H9 (cell line): ENCODE results near the gene PTGFR. TPM values are rescaled to one million over a fixed set of nuclear protein-coding genes. Genes with fewer than 3 reads are reported as not detected.
A peak's percentile ranks its signal among the peaks of the same experiment; 100 is the strongest.

ENCODE experiments used
- DNase-seq: peaks from one replicate; pipeline ENCODE4 v3.0.0-alpha.2; 2017
- H2AFZ ChIP-seq: one replicate; pipeline ENCODE4 v1.6.1; 2013; ENCODE audit warnings: mild to moderate bottlenecking, low read length, control low read depth, moderate library complexity
- H2AK5ac ChIP-seq: 2 replicates; pipeline ENCODE4 v1.6.1; 2013; ENCODE audit warnings: low read length, control low read depth, mixed read lengths; ENCODE audit not compliant: insufficient read length
- H2BK120ac ChIP-seq: one replicate; pipeline ENCODE4 v1.6.1; 2013; ENCODE audit warnings: low read depth, mild to moderate bottlenecking, low read length, control low read depth, inconsistent platforms; ENCODE audit not compliant: poor library complexity, severe bottlenecking
- H2BK12ac ChIP-seq: 2 replicates; pipeline ENCODE4 v1.6.1; 2013; ENCODE audit warnings: low read length, control low read depth, mixed read lengths, low read depth; ENCODE audit not compliant: insufficient read length
- H2BK15ac ChIP-seq: 2 replicates; pipeline ENCODE4 v1.6.1; 2013; ENCODE audit warnings: low read depth, low read length, control low read depth
- H2BK20ac ChIP-seq: one replicate; pipeline ENCODE4 v1.6.1; 2013; ENCODE audit warnings: low read depth, mild to moderate bottlenecking, low read length, control low read depth, inconsistent platforms; ENCODE audit not compliant: poor library complexity, severe bottlenecking
- H2BK5ac ChIP-seq: 2 replicates; pipeline ENCODE4 v1.6.1; 2013; ENCODE audit warnings: low read length, control low read depth, mixed read lengths; ENCODE audit not compliant: insufficient read length
- H3K14ac ChIP-seq: 2 replicates; pipeline ENCODE4 v1.6.1; 2013; ENCODE audit warnings: low read length, control low read depth; ENCODE audit not compliant: insufficient read depth
- H3K18ac ChIP-seq: 2 replicates; pipeline ENCODE4 v1.6.1; 2013; ENCODE audit warnings: low read depth, mild to moderate bottlenecking, mixed read lengths, low read length, control low read depth; ENCODE audit not compliant: insufficient read length
- H3K23ac ChIP-seq: 2 replicates; pipeline ENCODE4 v1.6.1; 2013; ENCODE audit warnings: low read length, control low read depth, mixed read lengths, low read depth; ENCODE audit not compliant: insufficient read length
- H3K23me2 ChIP-seq: 2 replicates; pipeline ENCODE4 v1.6.1; 2013; ENCODE audit warnings: low read depth, mild to moderate bottlenecking, mixed read lengths, low read length, control low read depth; ENCODE audit not compliant: insufficient read length, poor library complexity, severe bottlenecking
- H3K27ac ChIP-seq: 2 replicates; pipeline ENCODE4 v1.5.1; 2013; ENCODE audit warnings: low read length, control low read depth, mixed read lengths, low read depth; ENCODE audit not compliant: insufficient read length
- H3K27me3 ChIP-seq: 2 replicates; pipeline ENCODE4 v1.6.1; 2013; ENCODE audit warnings: low read length, control low read depth, inconsistent platforms; ENCODE audit not compliant: insufficient read depth
- H3K4ac ChIP-seq: 2 replicates; pipeline ENCODE4 v1.6.1; 2013; ENCODE audit warnings: low read depth, mild to moderate bottlenecking, control low read depth, inconsistent platforms, low read length, moderate library complexity
- H3K4me1 ChIP-seq: 2 replicates; pipeline ENCODE4 v1.6.1; 2013; ENCODE audit warnings: low read length, control low read depth, inconsistent platforms; ENCODE audit not compliant: insufficient read depth
- H3K4me2 ChIP-seq: 2 replicates; pipeline ENCODE4 v1.6.1; 2013; ENCODE audit warnings: low read length, control low read depth, mixed read lengths; ENCODE audit not compliant: insufficient read length, insufficient read depth
- H3K56ac ChIP-seq: 2 replicates; pipeline ENCODE4 v1.6.1; 2013; ENCODE audit warnings: low read depth, mild to moderate bottlenecking, mixed read lengths, low read length, control low read depth; ENCODE audit not compliant: insufficient read length
- H3K79me1 ChIP-seq: 2 replicates; pipeline ENCODE4 v1.6.1; 2013; ENCODE audit warnings: low read depth, mild to moderate bottlenecking, moderate library complexity, low read length, control low read depth, inconsistent platforms; ENCODE audit not compliant: insufficient read depth, poor library complexity, severe bottlenecking
- H3K79me2 ChIP-seq: 2 replicates; pipeline ENCODE4 v1.6.1; 2013; ENCODE audit warnings: low read length, control low read depth, inconsistent platforms; ENCODE audit not compliant: insufficient read depth
- H3K9ac ChIP-seq: 2 replicates; pipeline ENCODE4 v1.6.1; 2013; ENCODE audit warnings: low read length, control low read depth, mixed read lengths; ENCODE audit not compliant: insufficient read length; ENCODE audit errors: extremely low read depth
- H3K9me3 ChIP-seq: one replicate; pipeline ENCODE4 v1.6.1; 2013; ENCODE audit warnings: low read depth, low read length, inconsistent platforms; ENCODE audit not compliant: control insufficient read depth
- H3T11ph ChIP-seq: one replicate; pipeline ENCODE4 v1.6.1; 2013; ENCODE audit warnings: mild to moderate bottlenecking, low read length, control low read depth, inconsistent platforms
- H4K20me1 ChIP-seq: one replicate; pipeline ENCODE4 v1.6.1; 2013; ENCODE audit not compliant: control insufficient read depth, insufficient read length, insufficient read depth
- H4K5ac ChIP-seq: 2 replicates; pipeline ENCODE4 v1.6.1; 2013; ENCODE audit warnings: low read depth, mild to moderate bottlenecking, mixed read lengths, low read length, control low read depth; ENCODE audit not compliant: insufficient read length
- H4K8ac ChIP-seq: replicated peaks from 2 replicates; pipeline ENCODE4 v1.6.1; 2013; ENCODE audit warnings: low read length, control low read depth, mixed read lengths, low read depth; ENCODE audit not compliant: insufficient read length
- H4K91ac ChIP-seq: 2 replicates; pipeline ENCODE4 v1.6.1; 2013; ENCODE audit warnings: low read depth, mild to moderate bottlenecking, moderate library complexity, mixed read lengths, low read length, control low read depth; ENCODE audit not compliant: insufficient read length
- H3K27ac Mint-ChIP-seq, 3 experiments: 2 replicates in 2 of 3; 3 replicates in 1 of 3; pipeline ENCODE4 v1.8.0; 2020 to 2021; ENCODE audit warnings: mixed read lengths in 3 of 3, mild to moderate bottlenecking in 1 of 3, moderate library complexity in 1 of 3
- H3K27me3 Mint-ChIP-seq: 2 replicates; pipeline ENCODE4 v1.8.0; 2021; ENCODE audit warnings: low read depth, mild to moderate bottlenecking, moderate library complexity, mixed read lengths
- H3K36me3 Mint-ChIP-seq, 3 experiments: 2 replicates in 2 of 3; 3 replicates in 1 of 3; pipeline ENCODE4 v1.8.0; 2020 to 2021; ENCODE audit warnings: low read depth in 3 of 3, mixed read lengths in 3 of 3; ENCODE audit not compliant: insufficient read depth in 1 of 3
- H3K4me1 Mint-ChIP-seq, 2 experiments: 2 replicates each; pipeline ENCODE4 v1.8.0; 2020; ENCODE audit warnings: mixed read lengths in 2 of 2
- H3K4me3 Mint-ChIP-seq, 2 experiments: 2 replicates in 1 of 2; 3 replicates in 1 of 2; pipeline ENCODE4 v1.8.0; 2020 to 2021; ENCODE audit warnings: mild to moderate bottlenecking in 2 of 2, mixed read lengths in 2 of 2, moderate library complexity in 1 of 2
- H3K9me3 Mint-ChIP-seq, 2 experiments: 2 replicates in 1 of 2; 3 replicates in 1 of 2; pipeline ENCODE4 v1.8.0; 2020; ENCODE audit warnings: mild to moderate bottlenecking in 2 of 2, mixed read lengths in 2 of 2, moderate library complexity in 1 of 2
- WGBS: extraction: QIAGEN DNeasy Blood & Tissue Kit; methylation state at CpG from one replicate; pipeline ENCODE4 v1.1.7; 2013; ENCODE audit warnings: missing lambda C conversion rate, low lambda C conversion rate, mixed read lengths; ENCODE audit not compliant: insufficient read length; ENCODE audit errors: extremely low coverage; 5-methylcytosine and 5-hydroxymethylcytosine counted together
- total RNA-seq: library from RNA; stranded (reverse); gene quantifications from 2 replicates; pipeline ENCODE4 v1.2.1, GENCODE V29; 2021
- TF ChIP-seq, protein P1 (sequence below): fragments of 200-600 bp; sonication (generic); conservative IDR thresholded peaks from 3 replicates; pipeline ENCODE4 v1.8.0; 2021; ENCODE audit warnings: antibody characterized with exemption, mild to moderate bottlenecking

PTGFR gene
- total RNA-seq, 1 experiment from 2014 or later = not detected

DNA sequence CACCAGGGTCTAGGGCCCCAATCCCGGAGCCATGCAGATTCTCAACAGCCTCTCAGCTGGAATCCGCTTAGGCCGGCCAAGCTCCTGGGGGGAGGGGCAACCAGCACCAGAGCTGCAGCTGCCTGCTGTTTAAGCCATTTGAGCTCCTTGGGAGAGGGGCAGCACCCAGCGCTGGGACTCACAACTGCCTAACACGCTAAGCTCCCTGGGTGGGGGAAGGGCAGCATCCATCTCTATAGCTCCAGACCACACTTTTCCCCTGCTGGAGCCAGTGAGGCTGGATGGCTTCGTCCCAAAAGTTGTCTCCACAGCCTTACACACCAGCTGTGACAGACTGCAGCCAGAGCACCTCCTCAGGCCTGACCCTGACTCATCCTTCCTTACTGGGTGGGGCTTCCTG, 6.9 kb upstream of the PTGFR start:
- no peak overlapping the region; the same call in 1 of the 2 replicates for H3K14ac ChIP-seq
- no peak overlapping the region for H4K91ac ChIP-seq
- H4K5ac ChIP-seq = no peak overlapping the region
- Mint-ChIP-seq H3K4me1 (peaks cover 12 to 13% of the 10 kb centered on the region in 2 experiments; a peak in 3 of 4 replicates), H3K27ac (no peak overlapping the region), H3K4me3 (no peak overlapping the region), H3K9me3 (peaks cover 2 to 5% of the 10 kb centered on the region in 2 experiments; a peak in 3 of 5 replicates), H3K36me3 (peaks cover 0 to 4% (median 0%) of the 10 kb centered on the region in 3 experiments; a peak in 2 of 7 replicates), H3K27me3 (peaks cover 48% of the 10 kb centered on the region)
- H2BK5ac ChIP-seq = no peak overlapping the region
- H3K27me3 ChIP-seq = no peaks in the 10 kb centered on the region
- no peak overlapping the region for H3K4me2 ChIP-seq
- H3T11ph ChIP-seq = no peak overlapping the region
- no peak overlapping the region for H3K4ac ChIP-seq
- H2BK120ac ChIP-seq = no peak overlapping the region
- no peaks in the 10 kb centered on the region for H3K9me3 ChIP-seq
- no peaks in the 10 kb centered on the region for H3K79me2 ChIP-seq
- no peak overlapping the region for H2AK5ac ChIP-seq
- no peaks in the 10 kb centered on the region for H3K79me1 ChIP-seq
- H3K23me2 ChIP-seq = no peaks in the 10 kb centered on the region
- peak; percentile 53 for DNase-seq
- TF ChIP-seq, protein P1, sequence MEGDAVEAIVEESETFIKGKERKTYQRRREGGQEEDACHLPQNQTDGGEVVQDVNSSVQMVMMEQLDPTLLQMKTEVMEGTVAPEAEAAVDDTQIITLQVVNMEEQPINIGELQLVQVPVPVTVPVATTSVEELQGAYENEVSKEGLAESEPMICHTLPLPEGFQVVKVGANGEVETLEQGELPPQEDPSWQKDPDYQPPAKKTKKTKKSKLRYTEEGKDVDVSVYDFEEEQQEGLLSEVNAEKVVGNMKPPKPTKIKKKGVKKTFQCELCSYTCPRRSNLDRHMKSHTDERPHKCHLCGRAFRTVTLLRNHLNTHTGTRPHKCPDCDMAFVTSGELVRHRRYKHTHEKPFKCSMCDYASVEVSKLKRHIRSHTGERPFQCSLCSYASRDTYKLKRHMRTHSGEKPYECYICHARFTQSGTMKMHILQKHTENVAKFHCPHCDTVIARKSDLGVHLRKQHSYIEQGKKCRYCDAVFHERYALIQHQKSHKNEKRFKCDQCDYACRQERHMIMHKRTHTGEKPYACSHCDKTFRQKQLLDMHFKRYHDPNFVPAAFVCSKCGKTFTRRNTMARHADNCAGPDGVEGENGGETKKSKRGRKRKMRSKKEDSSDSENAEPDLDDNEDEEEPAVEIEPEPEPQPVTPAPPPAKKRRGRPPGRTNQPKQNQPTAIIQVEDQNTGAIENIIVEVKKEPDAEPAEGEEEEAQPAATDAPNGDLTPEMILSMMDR = no peak
- no peak overlapping the region for H2BK12ac ChIP-seq
- H3K9ac ChIP-seq = no peak overlapping the region
- no CpG with 5 or more reads among the region's 6 CpGs for WGBS
- no peak overlapping the region for H2BK20ac ChIP-seq
- no peak overlapping the region for H3K56ac ChIP-seq
- H3K18ac ChIP-seq = no peak overlapping the region
- H4K8ac ChIP-seq = no peak overlapping the region
- H4K20me1 ChIP-seq = no peaks in the 10 kb centered on the region
- no peak overlapping the region for H2AFZ ChIP-seq
- no peak overlapping the region for H3K23ac ChIP-seq
- no peak overlapping the region for H2BK15ac ChIP-seq
- H3K27ac ChIP-seq = no peak overlapping the region
- H3K4me1 ChIP-seq = peaks cover 4% of the 10 kb centered on the region; the same call in 1 of the 2 replicates
